GM18873 (cell line): ENCODE results near the gene ZDHHC21.
"Not testable (repeated sequence)": the region's sequence is repeated elsewhere in the genome, so short reads cannot be mapped to it uniquely, and the experiment has no call there.

Experiments
- ATAC-seq: cut with Tn5 transposase; IDR thresholded peaks from one replicate; pipeline ENCODE4 v1.9.1; 2021; ENCODE audit warnings: mild to moderate bottlenecking, moderate library complexity, moderate number of reproducible peaks; ENCODE audit not compliant: unreplicated experiment, low FRiP score

The ZDHHC21 gene

GRCh38 chr9:14686168-14686567 lies 7.1 kb downstream of the ZDHHC21 start:
- ATAC-seq: no peak

- ATAC-seq: not testable (repeated sequence)
These were observed 10.6 kb downstream of the ZDHHC21 start for GRCh38 chr9:14682616-14683015.

DNA sequence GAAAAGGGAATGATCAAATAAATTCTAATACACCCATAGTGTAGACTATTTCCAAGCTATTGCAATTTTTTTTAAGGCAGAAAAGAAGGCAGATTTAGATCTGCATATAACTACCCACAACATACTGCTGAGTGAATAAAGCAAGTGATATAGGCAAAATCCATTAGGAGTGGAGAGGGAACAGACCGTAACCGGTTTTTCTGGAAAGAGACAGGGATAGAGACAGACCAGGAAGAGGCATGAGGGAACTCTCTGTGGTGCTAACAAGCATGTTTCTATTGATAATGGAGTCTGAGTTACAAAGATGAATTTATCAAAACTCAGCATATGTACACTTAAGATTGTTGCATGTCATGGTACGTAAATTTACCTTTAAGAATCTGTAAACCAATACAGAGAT lies 14.5 kb downstream of the ZDHHC21 start:
- ATAC-seq: no peak

GRCh38 chr9:14677872-14678271 lies 15.4 kb downstream of the ZDHHC21 start:
- no peak for ATAC-seq

DNA sequence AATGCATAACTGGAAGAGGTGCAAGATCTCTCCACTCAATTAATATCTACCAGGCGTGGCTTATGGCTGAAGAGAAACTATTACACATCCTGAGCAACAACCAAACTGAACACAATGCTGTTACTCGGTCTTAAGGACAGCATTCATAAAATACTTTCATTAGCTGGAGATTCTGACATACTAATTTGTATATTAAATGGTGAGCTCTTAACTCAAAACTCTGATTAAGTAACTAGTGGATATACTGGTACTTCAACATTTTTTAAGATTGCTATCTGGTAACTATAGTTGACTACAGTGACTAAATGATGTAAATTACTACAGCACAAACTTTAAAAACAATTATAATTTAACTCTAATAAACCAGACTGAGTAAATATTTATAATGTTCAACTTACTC lies 15.8 kb downstream of the ZDHHC21 start:
- no peak for ATAC-seq

- ATAC-seq: no peak
These were observed 18.6 kb downstream of the ZDHHC21 start for GRCh38 chr9:14674630-14675029.

GRCh38 chr9:14671377-14671776 lies 21.9 kb downstream of the ZDHHC21 start:
- no peak for ATAC-seq

DNA sequence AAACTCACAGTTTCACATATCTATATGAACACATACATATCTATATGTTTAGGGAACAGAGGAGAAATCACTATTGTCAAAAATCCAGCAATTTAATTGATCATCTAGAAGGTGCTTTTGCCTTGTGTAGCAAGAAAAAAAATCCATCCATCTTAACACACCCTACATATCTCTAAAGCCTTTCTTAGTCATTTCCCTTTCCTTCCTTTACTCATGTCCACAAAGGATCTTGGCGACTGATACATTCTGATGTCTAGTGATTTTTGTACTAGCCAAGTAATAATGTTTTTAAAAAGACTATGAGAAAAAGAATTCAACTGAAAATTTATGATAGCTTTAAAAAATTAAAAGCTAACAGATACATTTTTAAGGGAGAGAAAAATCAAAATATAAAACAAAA lies 22.5 kb downstream of the ZDHHC21 start:
- ATAC-seq: no peak

GRCh38 chr9:14664022-14664421 lies 29.2 kb downstream of the ZDHHC21 start:
- not testable (repeated sequence) for ATAC-seq

- no peak for ATAC-seq
These were observed 31.2 kb downstream of the ZDHHC21 start for GRCh38 chr9:14662060-14662453.

GRCh38 chr9:14661421-14662059 lies 31.7 kb downstream of the ZDHHC21 start:
- no peak for ATAC-seq

DNA sequence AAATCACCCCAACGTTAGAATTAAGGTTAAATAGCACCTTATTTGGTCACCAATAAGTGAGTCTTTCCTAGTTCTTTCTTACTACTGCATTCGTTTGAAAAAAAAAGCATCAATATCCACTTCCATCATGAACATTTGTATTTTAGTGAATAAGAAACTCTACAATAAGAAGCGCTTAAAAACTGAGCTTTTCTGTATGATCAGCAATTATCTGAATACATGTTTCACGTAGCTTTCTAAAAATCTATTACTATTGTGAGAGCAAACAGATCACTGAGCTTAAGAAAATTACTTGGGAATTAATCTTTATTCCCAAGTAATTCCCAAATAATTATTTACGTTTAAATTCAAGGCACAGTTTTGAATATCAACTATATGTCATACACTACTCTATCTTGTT lies 32.5 kb downstream of the ZDHHC21 start:
- ATAC-seq: no peak

GRCh38 chr9:14654932-14655331 lies 38.3 kb downstream of the ZDHHC21 start:
- no peak for ATAC-seq

DNA sequence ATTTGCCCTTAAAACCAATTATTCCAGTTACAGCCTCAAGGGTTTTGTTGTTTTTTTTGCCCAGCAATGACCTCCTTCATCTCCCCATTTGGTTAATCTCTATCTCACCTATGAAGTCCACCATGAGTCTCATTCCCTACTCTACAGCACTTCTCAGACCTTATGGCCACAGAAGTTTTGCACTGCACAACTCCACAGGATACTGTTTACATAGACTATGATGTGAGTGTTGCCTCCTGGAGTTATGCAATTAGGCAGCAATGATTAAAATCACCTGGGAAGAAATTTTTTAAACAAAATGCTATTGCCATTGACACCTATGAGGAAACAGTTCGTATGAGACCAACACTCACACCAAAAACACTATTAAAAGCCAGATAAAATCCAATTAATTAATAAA lies 39.7 kb downstream of the ZDHHC21 start:
- ATAC-seq: no peak

DNA sequence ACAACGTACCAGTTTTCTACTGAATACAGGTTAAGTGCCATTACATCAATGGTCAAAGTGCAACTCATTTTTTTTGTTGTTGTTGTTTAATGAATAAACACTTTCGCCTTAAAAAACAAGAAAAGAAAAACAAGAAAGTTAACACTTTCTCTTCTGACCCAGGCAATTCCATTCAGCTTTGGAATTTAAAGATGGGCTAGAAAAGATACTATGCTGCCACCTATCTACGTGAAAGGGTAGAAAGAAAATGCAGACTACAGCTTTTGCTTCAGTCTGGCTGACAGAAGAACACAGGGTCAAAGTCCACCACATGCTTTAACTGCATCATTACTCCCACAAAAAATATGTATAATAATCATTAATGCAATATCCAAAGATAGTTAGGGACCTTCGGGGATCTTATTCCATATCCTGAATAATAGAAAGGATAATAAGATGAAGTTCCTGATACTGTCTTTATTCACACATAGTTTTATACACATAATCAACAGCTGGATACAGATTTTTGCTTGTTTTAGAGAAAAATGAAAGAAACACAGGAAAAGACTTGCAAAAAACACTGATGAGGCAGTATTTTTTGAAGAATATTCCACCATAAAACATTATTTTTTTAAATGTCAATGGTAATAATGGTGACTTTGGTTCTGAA lies 40.4 kb downstream of the ZDHHC21 start:
- ATAC-seq: no peak

- no peak for ATAC-seq
These were observed 42.6 kb downstream of the ZDHHC21 start for GRCh38 chr9:14650596-14650995.

DNA sequence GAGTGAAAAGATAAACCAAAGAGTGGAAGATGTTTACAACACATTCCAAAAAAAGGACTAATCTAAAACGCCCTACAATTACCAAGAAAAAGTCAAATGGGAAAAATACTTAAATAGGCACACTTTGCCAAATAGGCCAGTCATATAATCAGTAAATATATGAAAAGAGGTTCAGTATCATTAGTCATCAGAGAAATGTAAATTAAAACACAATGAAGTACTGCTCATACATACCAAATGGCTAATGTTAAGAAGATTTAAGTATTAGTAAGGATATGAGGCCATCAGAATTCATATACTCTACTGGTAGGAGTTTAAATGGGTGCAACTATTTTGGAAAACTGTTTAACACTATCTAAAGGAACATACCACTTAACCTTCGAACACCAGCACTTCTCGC lies 47.6 kb downstream of the ZDHHC21 start:
- no peak for ATAC-seq

DNA sequence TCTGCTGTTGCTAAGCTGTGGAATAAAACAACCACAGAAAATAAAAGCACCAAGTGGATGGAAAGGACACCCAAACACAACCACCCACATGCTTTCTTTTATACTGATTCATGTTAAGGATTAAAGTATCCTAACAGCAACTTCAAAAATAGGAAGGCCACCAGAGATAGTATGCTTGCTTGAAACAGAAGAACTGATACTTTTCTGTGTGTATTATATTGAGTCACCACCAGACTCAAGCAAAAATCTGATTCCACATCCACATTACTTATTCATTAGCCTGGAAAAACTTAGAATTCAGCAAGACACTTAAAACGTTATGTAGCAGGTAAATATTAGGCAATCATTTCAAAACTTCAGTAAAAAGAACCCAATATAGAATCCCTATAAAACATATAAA lies 52.3 kb downstream of the ZDHHC21 start:
- no peak for ATAC-seq

GRCh38 chr9:14640294-14640693 lies 52.9 kb downstream of the ZDHHC21 start:
- ATAC-seq: no peak

- no peak for ATAC-seq
These were observed 59.2 kb downstream of the ZDHHC21 start for GRCh38 chr9:14633906-14634565.

DNA sequence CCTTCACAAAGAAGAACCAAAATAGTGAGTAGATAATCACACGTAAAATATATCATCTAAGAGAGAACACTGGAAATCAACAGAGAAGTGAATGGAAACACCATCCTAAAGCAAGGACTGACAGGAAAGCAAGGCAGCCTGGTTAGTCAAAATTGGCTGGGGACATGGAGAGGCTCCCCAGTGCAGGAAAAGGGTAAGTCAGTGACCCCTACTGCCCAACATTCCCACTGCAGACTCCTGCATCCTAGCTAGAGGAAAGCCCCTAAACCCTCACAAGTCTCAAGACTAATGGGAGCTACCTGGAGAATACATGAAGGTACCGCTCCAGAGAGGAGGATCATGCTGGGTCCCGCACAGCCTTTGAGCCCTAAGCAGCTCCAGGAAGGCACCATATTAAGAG lies 60.1 kb downstream of the ZDHHC21 start:
- ATAC-seq: no peak

DNA sequence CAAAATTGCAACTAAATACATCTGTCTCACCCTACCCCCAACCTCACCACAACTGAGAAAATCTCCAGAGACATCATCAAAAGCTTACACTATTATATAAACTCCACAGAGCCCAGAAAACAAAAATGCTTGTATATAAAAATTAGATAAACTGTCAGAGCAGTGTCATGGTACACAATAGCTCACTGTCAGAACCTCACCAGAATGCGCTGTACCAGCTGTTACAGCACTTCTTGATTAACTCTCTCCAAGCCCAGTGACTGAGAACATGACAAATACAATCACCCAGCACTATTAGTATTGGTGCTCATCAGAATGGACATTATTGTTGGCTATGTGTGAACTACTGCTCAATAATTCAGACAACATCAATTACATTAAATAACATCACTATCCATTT lies 65.7 kb downstream of the ZDHHC21 start:
- no peak for ATAC-seq
